Sigmoid colon (tissue), 4 donors: ENCODE results near the gene FZD1.

Experiments used
- CTCF ChIP-seq, 4 experiments: fragments of 450-650 bp in 3 of 4; fragments of 200-600 bp in 1 of 4; IDR thresholded peaks; one replicate each; pipeline ENCODE4 v1.5.1; 2016 to 2019; ENCODE audit warnings: antibody characterized with exemption in 4 of 4, mild to moderate bottlenecking in 3 of 4, moderate library complexity in 2 of 4
- POLR2AphosphoS5 ChIP-seq, 4 donors: sonication (generic); formaldehyde crosslinking; IDR thresholded peaks; one replicate each; pipeline ENCODE4 v1.6.1; 2017; ENCODE audit warnings: antibody characterized with exemption in 4 of 4

GRCh38 chr7:91313113-91313512 lies 48.9 kb downstream of the FZD1 start:
- TF ChIP-seq CTCF (IDR thresholded peaks at IDR 0.05) (no peak), POLR2AphosphoS5 (IDR thresholded peaks at IDR 0.05) (no peak)
